SK-N-SH (cell line): ENCODE measurements around the gene DGAT2. TPM values are rescaled to one million over a fixed set of nuclear protein-coding genes. Genes with fewer than 3 reads are reported as not detected.

Source experiments
- CTCF ChIA-PET: fragments of 300-600, 350-600 bp; formaldehyde crosslinking; extraction: SDS; loops from one replicate; lab custom pipeline; 2021; lab: Yijun Ruan, JAX
- POLR2A ChIA-PET: fragments of 350-600 bp; sonication (Branson Sonifier 250); formaldehyde crosslinking; extraction: SDS; loops from one replicate; lab custom pipeline; 2020; ENCODE audit warnings: antibody characterized with exemption, inconsistent platforms; lab: Yijun Ruan, JAX
- DNase-seq: peaks from one replicate; pipeline ENCODE4 v3.0.0; 2012
- H2AFZ ChIP-seq: fragments of 200-600 bp; sonication (generic); 2 replicates; pipeline ENCODE4 v1.8.1; 2016; ENCODE audit warnings: antibody characterized with exemption, mild to moderate bottlenecking, low read depth
- H3F3A ChIP-seq: fragments of 200-600 bp; sonication (generic); replicated peaks from 2 replicates; pipeline ENCODE3; 2016; ENCODE audit warnings: antibody characterized with exemption, mild to moderate bottlenecking; ENCODE audit not compliant: insufficient read depth
- H3K27ac ChIP-seq, 2 experiments: fragments of 200-500 bp in 1 of 2; fragments of 200-600 bp in 1 of 2; sonication (Bioruptor generic) in 1 of 2; sonication (generic), shearing (Covaris generic) in 1 of 2; 2 replicates each; pipeline versions ENCODE4 v1.5.1 to v1.6.1; 2014 to 2016; ENCODE audit warnings: low read depth in 2 of 2, inconsistent platforms in 1 of 2, low read length in 1 of 2, mild to moderate bottlenecking in 1 of 2, mixed read lengths in 1 of 2
- H3K27me3 ChIP-seq: fragments of 200-600 bp; sonication (generic), shearing (Covaris generic); 2 replicates; pipeline ENCODE4 v1.6.1; 2016; ENCODE audit warnings: mixed run types; ENCODE audit not compliant: insufficient read depth
- H3K36me3 ChIP-seq, 2 experiments: fragments of 200-500 bp in 1 of 2; fragments of 200-600 bp in 1 of 2; sonication (Bioruptor generic) in 1 of 2; sonication (generic) in 1 of 2; replicated peaks in 1 of 2; 2 replicates each; pipeline versions ENCODE3 to v1.5.1; 2014 to 2016; ENCODE audit warnings: low read length in 1 of 2, mild to moderate bottlenecking in 1 of 2; ENCODE audit not compliant: insufficient read depth in 2 of 2, control insufficient read depth in 1 of 2
- H3K4me1 ChIP-seq, 2 experiments: fragments of 200-500 bp in 1 of 2; fragments of 200-600 bp in 1 of 2; sonication (Bioruptor generic) in 1 of 2; sonication (generic), shearing (Covaris generic) in 1 of 2; 2 replicates each; pipeline versions ENCODE4 v1.5.1 to v1.6.1; 2014 to 2016; ENCODE audit warnings: low read depth in 1 of 2, low read length in 1 of 2, mixed run types in 1 of 2; ENCODE audit not compliant: insufficient read depth in 2 of 2, control insufficient read depth in 1 of 2
- H3K4me2 ChIP-seq: fragments of 200-600 bp; sonication (generic), shearing (Covaris generic); 2 replicates; pipeline ENCODE4 v1.6.1; 2017; ENCODE audit warnings: mixed run types
- H3K4me3 ChIP-seq, 2 experiments: fragments of 200-500 bp in 1 of 2; fragments of 200-600 bp in 1 of 2; sonication (Bioruptor generic) in 1 of 2; sonication (generic), shearing (Covaris generic) in 1 of 2; 2 replicates each; pipeline versions ENCODE4 v1.5.1 to v1.8.1; 2014 to 2016; ENCODE audit warnings: low read depth in 2 of 2, inconsistent platforms in 1 of 2, low read length in 1 of 2, mild to moderate bottlenecking in 1 of 2, mixed read lengths in 1 of 2, moderate library complexity in 1 of 2
- H3K79me2 ChIP-seq: fragments of 200-600 bp; sonication (generic); 2 replicates; pipeline ENCODE4 v1.8.1; 2017; ENCODE audit warnings: mild to moderate bottlenecking; ENCODE audit not compliant: insufficient read depth
- H3K9ac ChIP-seq: fragments of 200-600 bp; sonication (generic); 2 replicates; pipeline ENCODE4 v1.6.1; 2017; ENCODE audit warnings: mixed run types
- H3K9me2 ChIP-seq: fragments of 200-600 bp; sonication (generic); 2 replicates; pipeline ENCODE4 v1.6.1; 2017; ENCODE audit warnings: mixed run types
- H3K9me3 ChIP-seq: fragments of 200-600 bp; sonication (generic); 2 replicates; pipeline ENCODE4 v1.6.1; 2017; ENCODE audit warnings: mixed run types, mild to moderate bottlenecking, moderate library complexity
- H4K20me1 ChIP-seq: fragments of 200-600 bp; sonication (generic); 2 replicates; pipeline ENCODE4 v1.6.1; 2017; ENCODE audit warnings: mild to moderate bottlenecking, mixed run types; ENCODE audit not compliant: insufficient read depth
- CHD2 ChIP-seq: fragments of 150-350 bp; IDR thresholded peaks from 2 replicates; pipeline ENCODE4 v1.6.1; 2018; ENCODE audit warnings: low read length; ENCODE audit not compliant: partially characterized antibody
- ELF1 ChIP-seq: IDR thresholded peaks from 2 replicates; pipeline ENCODE4 v1.4.0; 2012
- FOSL2 ChIP-seq: IDR thresholded peaks from 2 replicates; pipeline ENCODE4 v1.4.0; 2012; ENCODE audit warnings: low read depth, mild to moderate bottlenecking, moderate library complexity, borderline replicate concordance
- FOXM1 ChIP-seq: IDR thresholded peaks from 2 replicates; pipeline ENCODE4 v1.4.0; 2012; ENCODE audit warnings: low read depth, mild to moderate bottlenecking
- GABPA ChIP-seq: IDR thresholded peaks from 2 replicates; pipeline ENCODE4 v1.4.0; 2012; ENCODE audit warnings: low read depth, mild to moderate bottlenecking
- JUND ChIP-seq: IDR thresholded peaks from 2 replicates; pipeline ENCODE4 v1.4.0; 2012
- MXI1 ChIP-seq: IDR thresholded peaks from 2 replicates; pipeline ENCODE4 v1.6.1; 2012; ENCODE audit warnings: mild to moderate bottlenecking, low read depth, low read length, improper control_type of control experiment
- NFIC ChIP-seq: IDR thresholded peaks from 2 replicates; pipeline ENCODE4 v1.4.0; 2012; ENCODE audit warnings: borderline replicate concordance
- POLR2AphosphoS5 ChIP-seq: IDR thresholded peaks from 2 replicates; pipeline ENCODE4 v1.6.1; 2012; ENCODE audit warnings: low read depth, low read length
- RCOR1 ChIP-seq: fragments of 150-350 bp; IDR thresholded peaks from 2 replicates; pipeline ENCODE4 v1.6.1; 2017; ENCODE audit warnings: antibody characterized with exemption, low read length
- SIN3A ChIP-seq: IDR thresholded peaks from 2 replicates; pipeline ENCODE4 v1.6.1; 2012; ENCODE audit warnings: low read depth, mild to moderate bottlenecking, low read length, moderate library complexity, borderline replicate concordance
- SMC3 ChIP-seq: IDR thresholded peaks from 2 replicates; pipeline ENCODE4 v1.6.1; 2012; ENCODE audit warnings: low read depth, low read length, improper control_type of control experiment
- TAF1 ChIP-seq: IDR thresholded peaks from 2 replicates; pipeline ENCODE4 v1.6.1; 2012; ENCODE audit warnings: low read depth, mild to moderate bottlenecking, low read length, moderate library complexity, borderline replicate concordance
- TCF12 ChIP-seq: IDR thresholded peaks from 2 replicates; pipeline ENCODE4 v1.4.0; 2012
- WGBS: methylation state at CpG from one replicate; pipeline ENCODE4 v1.1.6; 2017; ENCODE audit warnings: low lambda C conversion rate; 5-methylcytosine and 5-hydroxymethylcytosine counted together
- polyA plus RNA-seq, 3 experiments: library from polyadenylated mRNA; depleted of rRNA; stranded (reverse); fragments of >200 nt; gene quantifications; 2 replicates each; pipeline ENCODE4 v1.2.3, GENCODE V29; 2012
- TF ChIP-seq, protein P1 (sequence below): fragments of 200-600 bp; sonication (generic); IDR thresholded peaks from 2 replicates; pipeline ENCODE4 v1.6.1; 2017; ENCODE audit warnings: antibody characterized with exemption, mild to moderate bottlenecking, moderate library complexity
- TF ChIP-seq, protein P2 (sequence below): fragments of 150-350 bp; IDR thresholded peaks from 2 replicates; pipeline ENCODE4 v1.6.1; 2017; ENCODE audit warnings: antibody characterized with exemption, low read length, low read depth, borderline replicate concordance
- TF ChIP-seq, protein P3 (sequence below): IDR thresholded peaks from 2 replicates; pipeline ENCODE4 v1.4.0; 2012; ENCODE audit warnings: low read depth
- TF ChIP-seq, protein P4 (sequence below): IDR thresholded peaks from 2 replicates; pipeline ENCODE4; 2012

DGAT2 gene
- polyA plus RNA-seq, 1 of the 3 experiments (the other 2 are of a cell fraction): 1.4 TPM

DNA sequence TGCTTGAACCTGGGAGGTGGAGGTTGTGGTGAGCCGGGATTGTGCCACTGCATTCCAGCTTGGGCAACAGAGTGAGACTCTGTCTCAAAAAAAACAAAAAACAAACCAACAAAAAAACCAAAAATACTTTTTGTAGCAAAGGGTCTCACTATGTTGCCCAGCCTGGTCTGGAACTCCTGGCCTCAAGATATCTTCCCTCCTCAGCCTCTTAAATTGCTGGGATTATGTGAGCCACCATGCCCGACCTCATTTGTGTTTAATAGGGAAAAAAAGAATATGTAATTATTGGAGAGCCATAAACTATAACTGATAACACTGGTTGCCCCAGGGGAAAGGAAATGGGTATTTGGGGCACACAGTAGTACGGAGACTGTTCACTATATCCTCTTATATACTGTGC lies 66.2 kb downstream of the DGAT2 start:
- H3K27me3 ChIP-seq: no peaks in the 10 kb centered on the region
- H3F3A ChIP-seq: no peaks in the 10 kb centered on the region
- no peak overlapping the region for H3K27ac ChIP-seq
- TF ChIP-seq GABPA: no peak
- TF ChIP-seq RCOR1: no peak
- no peak for TF ChIP-seq NFIC
- TF ChIP-seq FOSL2: no peak
- TF ChIP-seq TCF12: no peak
- TF ChIP-seq TAF1: no peak
- no peak for TF ChIP-seq SIN3A
- TF ChIP-seq, protein P1, sequence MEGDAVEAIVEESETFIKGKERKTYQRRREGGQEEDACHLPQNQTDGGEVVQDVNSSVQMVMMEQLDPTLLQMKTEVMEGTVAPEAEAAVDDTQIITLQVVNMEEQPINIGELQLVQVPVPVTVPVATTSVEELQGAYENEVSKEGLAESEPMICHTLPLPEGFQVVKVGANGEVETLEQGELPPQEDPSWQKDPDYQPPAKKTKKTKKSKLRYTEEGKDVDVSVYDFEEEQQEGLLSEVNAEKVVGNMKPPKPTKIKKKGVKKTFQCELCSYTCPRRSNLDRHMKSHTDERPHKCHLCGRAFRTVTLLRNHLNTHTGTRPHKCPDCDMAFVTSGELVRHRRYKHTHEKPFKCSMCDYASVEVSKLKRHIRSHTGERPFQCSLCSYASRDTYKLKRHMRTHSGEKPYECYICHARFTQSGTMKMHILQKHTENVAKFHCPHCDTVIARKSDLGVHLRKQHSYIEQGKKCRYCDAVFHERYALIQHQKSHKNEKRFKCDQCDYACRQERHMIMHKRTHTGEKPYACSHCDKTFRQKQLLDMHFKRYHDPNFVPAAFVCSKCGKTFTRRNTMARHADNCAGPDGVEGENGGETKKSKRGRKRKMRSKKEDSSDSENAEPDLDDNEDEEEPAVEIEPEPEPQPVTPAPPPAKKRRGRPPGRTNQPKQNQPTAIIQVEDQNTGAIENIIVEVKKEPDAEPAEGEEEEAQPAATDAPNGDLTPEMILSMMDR: no peak
- no peak for TF ChIP-seq ELF1
- no peak for TF ChIP-seq POLR2AphosphoS5
- TF ChIP-seq, protein P2, sequence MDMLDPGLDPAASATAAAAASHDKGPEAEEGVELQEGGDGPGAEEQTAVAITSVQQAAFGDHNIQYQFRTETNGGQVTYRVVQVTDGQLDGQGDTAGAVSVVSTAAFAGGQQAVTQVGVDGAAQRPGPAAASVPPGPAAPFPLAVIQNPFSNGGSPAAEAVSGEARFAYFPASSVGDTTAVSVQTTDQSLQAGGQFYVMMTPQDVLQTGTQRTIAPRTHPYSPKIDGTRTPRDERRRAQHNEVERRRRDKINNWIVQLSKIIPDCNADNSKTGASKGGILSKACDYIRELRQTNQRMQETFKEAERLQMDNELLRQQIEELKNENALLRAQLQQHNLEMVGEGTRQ: no peak
- TF ChIP-seq, protein P3, sequence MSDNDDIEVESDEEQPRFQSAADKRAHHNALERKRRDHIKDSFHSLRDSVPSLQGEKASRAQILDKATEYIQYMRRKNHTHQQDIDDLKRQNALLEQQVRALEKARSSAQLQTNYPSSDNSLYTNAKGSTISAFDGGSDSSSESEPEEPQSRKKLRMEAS: no peak
- no peak for TF ChIP-seq MXI1
- TF ChIP-seq, protein P4, sequence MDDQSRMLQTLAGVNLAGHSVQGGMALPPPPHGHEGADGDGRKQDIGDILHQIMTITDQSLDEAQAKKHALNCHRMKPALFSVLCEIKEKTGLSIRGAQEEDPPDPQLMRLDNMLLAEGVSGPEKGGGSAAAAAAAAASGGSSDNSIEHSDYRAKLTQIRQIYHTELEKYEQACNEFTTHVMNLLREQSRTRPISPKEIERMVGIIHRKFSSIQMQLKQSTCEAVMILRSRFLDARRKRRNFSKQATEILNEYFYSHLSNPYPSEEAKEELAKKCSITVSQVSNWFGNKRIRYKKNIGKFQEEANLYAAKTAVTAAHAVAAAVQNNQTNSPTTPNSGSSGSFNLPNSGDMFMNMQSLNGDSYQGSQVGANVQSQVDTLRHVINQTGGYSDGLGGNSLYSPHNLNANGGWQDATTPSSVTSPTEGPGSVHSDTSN: no peak
- TF ChIP-seq SMC3: no peak
- no peak for TF ChIP-seq JUND
- no peak for TF ChIP-seq FOXM1
- no peak for TF ChIP-seq CHD2
- no peaks in the 10 kb centered on the region for H3K9me3 ChIP-seq
- H3K36me3 ChIP-seq: no peaks in the 10 kb centered on the region
- ChIA-PET POLR2A (no interaction called here), CTCF (interaction anchor here (1.3 kb wide), 1 partner anchor 31 kb away, joined by 3 read pairs; no protein-coding TSS in a partner anchor)
- H3K79me2 ChIP-seq: peaks cover 26% of the 10 kb centered on the region
- no peak overlapping the region for H3K4me2 ChIP-seq
- no peak overlapping the region for H3K9ac ChIP-seq
- no peak overlapping the region for H3K4me3 ChIP-seq
- H2AFZ ChIP-seq: no peak overlapping the region
- no peaks in the 10 kb centered on the region; the same call in 1 of the 2 replicates for H3K9me2 ChIP-seq
- no peaks in the 10 kb centered on the region for H4K20me1 ChIP-seq
- WGBS: 89% methylated on average over 3 of the region's 3 CpGs
- DNase-seq: no peak
- peaks cover 0 to 2% of the 10 kb centered on the region in 2 experiments; a peak in 1 of 4 replicates for H3K4me1 ChIP-seq
